DMS 273 (cell line): Measurements from ENCODE around the gene PEX11G.
"Not testable (repeated sequence)": the region's sequence is repeated elsewhere in the genome, so short reads cannot be mapped to it uniquely, and the experiment has no call there.

Experiments
- DNase-seq: peaks from one replicate; lab custom pipeline; 2025; ENCODE audit not compliant: unreplicated experiment; lab: John Stamatoyannopoulos, UW

Gene PEX11G

DNA sequence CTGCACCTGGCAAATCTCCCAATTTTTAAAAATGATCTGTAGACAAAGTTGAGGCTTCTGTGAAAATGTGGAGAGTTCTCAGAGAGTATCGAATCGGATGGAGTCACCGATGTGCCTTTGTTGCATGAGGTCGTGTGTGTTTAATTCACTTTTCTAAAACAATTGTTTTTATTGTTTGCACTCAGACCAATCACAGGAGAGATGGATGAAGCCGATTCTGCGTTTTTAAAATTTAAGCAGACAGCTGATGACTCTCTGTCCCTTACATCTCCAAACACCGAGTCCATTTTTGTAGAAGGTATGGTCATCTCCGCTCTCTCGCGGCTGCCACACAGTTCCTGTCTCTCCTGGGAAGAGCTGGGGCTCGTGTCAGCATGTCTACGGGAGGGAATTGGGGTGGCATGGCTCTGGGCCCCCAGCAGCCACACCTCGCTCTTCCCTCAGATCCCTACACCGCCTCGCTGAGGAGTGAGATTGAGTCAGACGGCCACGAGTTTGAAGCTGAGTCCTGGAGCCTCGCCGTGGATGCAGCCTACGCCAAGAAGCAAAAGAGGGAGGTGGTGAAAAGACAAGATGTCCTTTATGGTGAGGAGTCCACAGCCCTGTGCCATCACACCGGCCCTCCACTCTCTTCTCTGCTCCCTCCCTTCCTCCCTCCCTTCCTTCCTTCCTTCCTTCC lies 47.2 kb downstream of the PEX11G start:
- DNase-seq = no peak

DNA sequence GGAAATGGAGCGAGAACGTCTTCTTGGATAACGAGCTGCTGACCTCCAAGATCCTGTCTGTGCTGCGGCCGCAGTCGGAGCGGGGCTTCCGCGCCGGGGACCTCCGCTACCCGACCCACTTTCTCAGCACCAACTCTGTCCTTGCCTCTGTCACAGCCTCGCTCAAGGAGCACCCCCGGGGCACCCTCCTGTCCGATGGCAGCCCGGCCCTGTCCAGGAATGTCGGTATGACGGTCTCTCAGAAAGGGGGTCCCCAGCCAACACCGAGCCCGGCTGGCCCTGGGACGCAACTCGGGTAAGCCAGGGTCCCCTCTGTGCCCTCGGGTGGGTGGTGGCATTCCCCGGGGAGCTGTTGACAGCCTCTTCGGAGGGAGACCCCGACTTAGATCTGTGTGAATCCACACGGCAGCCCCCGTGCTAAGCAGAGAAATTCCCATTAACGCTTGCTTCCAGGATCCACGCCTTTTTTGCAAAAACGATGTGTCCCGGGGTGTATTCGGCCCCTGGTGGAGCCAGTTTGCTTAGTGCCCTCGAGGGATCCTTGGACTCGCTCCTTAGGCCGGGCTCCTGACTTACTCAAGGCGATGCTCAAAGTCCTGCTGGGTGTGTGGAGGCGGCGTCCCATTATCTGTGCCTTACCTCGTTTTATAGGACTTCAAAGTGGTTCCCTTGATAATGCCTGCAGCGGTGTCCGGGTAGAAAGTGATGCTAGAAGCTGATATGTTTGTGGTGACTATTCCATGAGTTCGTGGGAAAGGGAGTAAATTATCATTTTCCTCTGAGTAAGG lies 48.5 kb downstream of the PEX11G start:
- DNase-seq = no peak

DNA sequence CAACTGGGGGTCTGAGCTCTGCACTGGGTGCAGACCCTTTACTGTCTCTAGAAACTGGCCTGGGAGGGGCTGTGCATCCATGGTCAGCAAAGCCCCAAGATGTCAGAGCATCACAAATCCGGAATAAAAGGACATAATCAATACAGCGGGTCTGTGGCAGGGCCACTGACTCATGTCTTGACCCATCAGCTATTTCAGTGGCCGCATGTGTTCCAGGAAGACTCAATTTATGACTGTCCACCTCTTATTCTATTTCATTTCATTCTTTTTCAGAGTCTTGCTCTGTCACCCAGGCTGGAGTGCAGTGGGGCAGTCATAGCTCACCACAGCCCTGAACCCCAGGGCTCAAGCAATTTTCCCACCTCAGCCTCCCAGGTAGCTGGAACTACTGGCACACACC lies 53.2 kb downstream of the PEX11G start:
- DNase-seq = no peak

DNA sequence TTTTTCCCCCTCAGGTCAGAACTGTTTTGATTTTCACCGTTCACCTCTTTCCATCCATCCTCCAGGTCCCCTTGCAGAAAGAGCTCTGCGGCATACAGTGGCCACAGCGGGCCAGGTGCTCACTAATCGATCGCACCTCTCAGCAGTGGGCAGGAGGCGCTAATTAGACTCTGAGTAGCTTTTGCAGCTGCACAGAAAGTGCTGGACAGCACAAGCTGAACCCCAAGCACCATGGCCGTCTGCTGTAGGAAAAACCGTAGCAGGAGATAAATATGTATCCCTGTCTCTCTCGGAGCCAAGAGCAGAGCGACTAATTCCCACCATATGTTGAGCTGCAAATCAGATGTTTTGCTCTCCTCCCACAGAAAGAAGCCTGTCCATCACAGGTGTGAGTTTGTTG lies 54.4 kb downstream of the PEX11G start:
- peak; percentile 15 for DNase-seq

DNA sequence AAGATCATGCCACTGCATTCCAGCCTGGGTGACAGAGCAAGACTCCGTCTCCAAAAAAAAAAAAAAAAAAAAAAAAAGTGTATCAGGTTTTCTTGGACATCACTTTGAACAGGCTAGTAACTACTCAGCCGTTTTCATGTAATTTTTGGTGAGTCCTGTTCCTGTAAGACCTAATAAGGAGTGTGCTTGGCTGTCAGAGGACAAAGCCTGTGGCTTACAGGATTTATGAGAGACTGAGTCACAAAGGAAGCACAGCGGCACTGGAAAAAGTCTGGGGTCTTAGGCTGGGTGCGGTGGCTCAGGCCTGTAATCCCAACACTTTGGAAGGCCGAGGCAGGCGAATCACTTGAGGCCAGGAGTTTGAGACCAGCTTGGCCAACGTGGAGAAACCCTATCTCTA lies 55.4 kb downstream of the PEX11G start:
- DNase-seq = not testable (repeated sequence)

DNA sequence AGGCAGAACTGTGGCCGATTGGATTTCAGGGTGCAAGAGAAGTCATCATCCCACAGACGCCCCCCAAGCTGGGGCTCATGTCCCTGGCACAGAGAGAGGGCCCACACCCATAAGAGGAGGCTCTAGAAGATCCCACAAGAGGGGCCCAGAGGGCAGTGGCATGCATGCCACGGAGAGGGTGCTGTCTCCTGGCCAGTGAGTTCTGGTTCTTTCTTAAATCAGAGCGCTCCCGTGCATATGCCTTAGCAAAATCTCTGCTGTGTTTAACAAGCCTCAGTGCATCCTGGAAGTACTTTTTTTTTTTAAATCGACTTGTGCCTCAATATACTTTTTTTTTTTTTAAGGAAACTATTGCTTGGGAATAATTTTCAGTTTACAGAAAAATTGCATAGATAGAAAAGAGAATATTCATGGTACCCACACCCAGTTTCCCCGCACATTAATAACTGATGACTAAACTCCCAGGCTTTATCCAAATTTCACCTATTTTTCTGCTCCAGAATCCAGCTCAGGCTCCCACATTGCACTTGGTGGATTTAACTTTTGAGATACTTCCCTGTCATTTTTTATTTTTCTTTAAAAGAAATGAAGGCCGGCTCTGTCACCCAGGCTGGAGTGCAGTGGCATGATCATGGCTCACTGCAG lies 59.1 kb downstream of the PEX11G start:
- no peak for DNase-seq

DNA sequence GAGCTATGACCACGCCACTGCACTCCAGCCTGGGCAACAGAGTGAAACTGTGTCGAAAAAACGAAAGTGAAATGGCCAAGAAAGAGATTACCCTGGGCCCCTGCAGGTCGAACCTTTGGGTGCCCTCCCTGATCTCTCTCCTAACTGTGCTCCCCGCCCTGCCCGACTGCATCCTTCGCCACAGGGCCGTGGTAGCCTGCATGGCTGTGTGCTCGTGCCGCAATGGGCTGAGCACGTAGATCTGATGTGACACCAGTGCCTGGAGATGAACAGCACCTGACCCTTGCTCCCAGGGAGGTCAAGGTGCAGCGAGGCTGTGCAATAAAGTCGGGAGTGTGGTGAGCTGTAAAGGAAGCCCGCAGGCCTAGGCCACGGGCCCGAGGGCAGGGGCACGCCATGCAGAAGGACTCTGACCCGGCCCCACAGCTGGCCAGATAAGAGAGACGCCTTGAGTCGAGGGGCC lies 60.2 kb downstream of the PEX11G start:
- DNase-seq = no peak

DNA sequence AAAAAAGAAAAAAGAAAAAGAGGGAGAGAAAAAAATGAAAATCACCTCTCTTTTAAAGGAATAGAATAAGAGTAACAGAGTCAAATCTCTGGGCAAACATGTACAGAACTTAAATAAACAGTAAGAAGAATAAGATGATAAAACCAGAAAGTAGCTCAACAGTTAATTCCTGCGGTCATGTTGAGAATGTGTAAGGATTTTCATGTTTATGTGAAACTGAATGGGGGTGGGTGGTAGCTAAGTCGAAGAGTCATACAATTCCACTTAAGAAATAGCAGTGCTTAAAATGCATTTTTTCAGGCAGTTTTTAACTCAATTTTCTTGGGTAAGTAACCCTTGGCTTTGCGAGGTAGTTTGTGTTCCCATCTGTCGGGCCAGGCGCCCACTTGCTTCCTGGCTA lies 60.9 kb downstream of the PEX11G start:
- no peak for DNase-seq

DNA sequence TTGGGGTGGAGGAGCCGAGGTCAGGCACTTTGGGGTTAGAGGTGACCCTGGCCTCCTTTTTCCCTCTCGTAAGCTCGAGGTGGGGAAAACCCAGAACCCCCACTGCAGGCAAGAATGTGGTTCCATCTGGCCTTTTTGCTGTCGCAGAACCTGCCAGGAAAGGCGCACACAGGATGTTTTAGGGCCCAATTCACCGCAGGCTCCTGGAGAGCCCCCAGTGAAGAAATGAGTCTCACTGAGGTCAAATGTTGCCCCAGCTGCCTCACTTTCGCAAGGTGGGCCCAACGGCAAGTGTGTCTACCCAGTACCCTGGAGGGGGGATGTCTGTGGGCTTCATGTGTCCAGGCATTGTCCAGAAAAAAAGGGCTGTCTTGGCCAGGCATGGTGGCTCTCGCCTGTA lies 61.8 kb downstream of the PEX11G start:
- DNase-seq = no peak
